ELR (cell line): Measurements from ENCODE around the gene XAB2.

Experiments
- DNase-seq: peaks from one replicate; pipeline ENCODE4 v3.0.0-alpha.2; 2015; ENCODE audit warnings: low read depth

Gene XAB2

GRCh38 chr19:7632340-7633203 lies 3.2 kb upstream of the XAB2 start:
- no peak for DNase-seq

GRCh38 chr19:7631577-7631976 lies 2.2 kb upstream of the XAB2 start:
- no peak for DNase-seq

GRCh38 chr19:7628589-7629311 lies 595 bp downstream of the XAB2 start:
- peak; percentile 13 for DNase-seq

- DNase-seq, result no peak
These were observed 2.2 kb downstream of the XAB2 start for GRCh38 chr19:7627166-7627565.

- DNase-seq, result no peak
These were observed 3.5 kb downstream of the XAB2 start for GRCh38 chr19:7625763-7626372.

- no peak for DNase-seq
These were observed 4.5 kb downstream of the XAB2 start for GRCh38 chr19:7624810-7625209.

GRCh38 chr19:7623725-7624603 lies 5.4 kb downstream of the XAB2 start:
- DNase-seq, result no peak

GRCh38 chr19:7622933-7623685 lies 6.2 kb downstream of the XAB2 start:
- peak; percentile 19 for DNase-seq

- no peak for DNase-seq
These were observed 8.6 kb downstream of the XAB2 start for GRCh38 chr19:7620442-7621412.

- no peak for DNase-seq
These were observed 9.5 kb downstream of the XAB2 start for GRCh38 chr19:7619671-7620441.

GRCh38 chr19:7618771-7619510 lies 10.4 kb downstream of the XAB2 start:
- no peak for DNase-seq

- no peak for DNase-seq
These were observed 11.0 kb downstream of the XAB2 start for GRCh38 chr19:7618348-7618747.

GRCh38 chr19:7617735-7618134 lies 11.6 kb downstream of the XAB2 start:
- DNase-seq, result no peak

- DNase-seq, result no peak
These were observed 12.2 kb downstream of the XAB2 start for GRCh38 chr19:7617172-7617571.

- DNase-seq, result no peak
These were observed 14.2 kb downstream of the XAB2 start for GRCh38 chr19:7614859-7615741.

GRCh38 chr19:7612282-7613274 lies 16.8 kb downstream of the XAB2 start:
- DNase-seq, result no peak
